SK-N-MC (cell line): ENCODE results near the gene EPS15.

Experiments
- EZH2 ChIP-seq: fragments of 200-600 bp; sonication (generic); IDR thresholded peaks from one replicate; pipeline ENCODE4 v1.6.1; 2017; ENCODE audit warnings: antibody characterized with exemption
- FOXP2 ChIP-seq: optimal IDR thresholded peaks from 2 replicates; pipeline ENCODE3; 2011; ENCODE audit warnings: mild to moderate bottlenecking, moderate library complexity; ENCODE audit not compliant: insufficient read depth; ENCODE audit errors: extremely low read length, control extremely low read depth
- POLR2AphosphoS5 ChIP-seq: IDR thresholded peaks from 2 replicates; pipeline ENCODE4 v1.6.1; 2012; ENCODE audit warnings: mild to moderate bottlenecking, low read depth, low read length, borderline replicate concordance

GRCh38 chr1:51512606-51513005, 6.5 kb downstream of the EPS15 start:
- TF ChIP-seq FOXP2, result no peak
- TF ChIP-seq POLR2AphosphoS5, result no peak
- TF ChIP-seq EZH2, result no peak
